Measurements from ENCODE around the gene PLEKHA8. TPM values are rescaled to one million over a fixed set of nuclear protein-coding genes. Genes with fewer than 3 reads are reported as not detected.

The PLEKHA8 gene, protein sequence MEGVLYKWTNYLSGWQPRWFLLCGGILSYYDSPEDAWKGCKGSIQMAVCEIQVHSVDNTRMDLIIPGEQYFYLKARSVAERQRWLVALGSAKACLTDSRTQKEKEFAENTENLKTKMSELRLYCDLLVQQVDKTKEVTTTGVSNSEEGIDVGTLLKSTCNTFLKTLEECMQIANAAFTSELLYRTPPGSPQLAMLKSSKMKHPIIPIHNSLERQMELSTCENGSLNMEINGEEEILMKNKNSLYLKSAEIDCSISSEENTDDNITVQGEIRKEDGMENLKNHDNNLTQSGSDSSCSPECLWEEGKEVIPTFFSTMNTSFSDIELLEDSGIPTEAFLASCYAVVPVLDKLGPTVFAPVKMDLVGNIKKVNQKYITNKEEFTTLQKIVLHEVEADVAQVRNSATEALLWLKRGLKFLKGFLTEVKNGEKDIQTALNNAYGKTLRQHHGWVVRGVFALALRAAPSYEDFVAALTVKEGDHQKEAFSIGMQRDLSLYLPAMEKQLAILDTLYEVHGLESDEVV
- total RNA-seq: 15.7 and 18.8 TPM in 2 replicates

DNA sequence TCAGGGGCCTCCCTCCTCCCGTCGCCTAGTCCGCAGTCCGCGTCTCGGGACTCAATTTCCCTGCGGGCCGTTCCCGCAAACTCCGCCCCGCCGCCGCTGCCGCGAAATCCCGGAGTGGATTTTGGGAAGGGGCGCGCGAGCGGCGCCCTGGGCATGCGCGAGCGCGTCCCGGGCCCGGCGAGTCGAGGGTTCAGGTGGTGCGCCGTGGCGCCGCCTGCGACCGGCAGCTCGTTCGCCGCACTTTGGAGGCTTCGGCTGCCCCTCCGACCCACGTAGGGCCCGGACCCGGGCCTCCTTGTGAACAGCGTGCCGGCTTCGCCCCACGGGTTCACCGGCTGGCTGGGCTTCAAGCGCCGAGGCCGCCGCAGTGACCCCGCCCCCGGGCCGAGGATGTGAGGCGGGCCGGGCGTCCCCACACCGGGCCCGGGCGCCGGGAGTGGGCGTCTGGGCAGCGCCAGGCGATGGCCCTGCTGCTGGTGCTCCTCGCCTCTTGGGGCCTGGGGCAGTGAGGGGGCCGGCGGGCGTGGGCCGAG is at the start of gene PLEKHA8:
Gene PLEKHA8 (plus strand): TSS at position 197 of the 533 bp plus-strand sequence. CDS start 351 bp downstream, outside the sequence.

DNA sequence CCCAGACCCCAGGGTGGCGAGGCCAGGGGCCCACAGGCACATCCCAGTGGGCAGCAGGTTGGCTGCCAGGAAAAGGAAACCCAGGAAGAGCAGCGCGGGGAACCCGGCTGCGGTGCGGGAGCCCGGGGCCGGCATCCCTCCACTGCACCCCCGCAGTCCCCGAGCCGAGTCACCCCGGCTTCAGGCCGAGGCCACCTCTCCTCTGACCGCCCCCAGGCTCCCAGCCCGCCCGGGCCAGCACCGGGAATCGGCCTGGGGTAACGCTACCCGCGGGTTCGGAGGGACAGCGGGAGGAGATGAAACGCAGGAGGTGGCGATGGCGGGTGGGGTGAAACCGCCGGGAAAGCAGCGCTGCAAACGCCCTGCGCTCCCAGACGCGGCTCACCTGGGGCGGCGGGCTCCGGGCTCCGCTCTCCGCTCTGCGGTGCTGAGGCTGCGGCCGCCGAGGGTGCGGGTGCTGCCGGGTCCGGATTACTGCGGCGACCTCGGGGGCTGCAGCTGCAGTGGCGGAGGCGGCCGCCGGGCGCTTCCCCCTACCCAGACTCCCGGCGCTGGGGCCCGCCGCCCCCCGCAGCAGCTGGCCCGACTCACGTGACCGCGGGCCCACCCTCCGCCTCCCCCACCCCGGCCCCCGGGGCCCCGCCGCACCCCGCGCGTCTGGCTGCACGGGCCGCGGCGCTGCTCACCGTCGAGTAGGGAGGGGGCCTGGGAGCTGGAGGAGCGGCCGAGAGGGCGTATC is 38.8 kb upstream of the PLEKHA8 start, which contains the start of gene SCRN1:
Gene SCRN1 (minus strand): TSS at position 545 of the 739 bp plus-strand sequence. CDS start 20,734 bp downstream, outside the sequence.

DNA sequence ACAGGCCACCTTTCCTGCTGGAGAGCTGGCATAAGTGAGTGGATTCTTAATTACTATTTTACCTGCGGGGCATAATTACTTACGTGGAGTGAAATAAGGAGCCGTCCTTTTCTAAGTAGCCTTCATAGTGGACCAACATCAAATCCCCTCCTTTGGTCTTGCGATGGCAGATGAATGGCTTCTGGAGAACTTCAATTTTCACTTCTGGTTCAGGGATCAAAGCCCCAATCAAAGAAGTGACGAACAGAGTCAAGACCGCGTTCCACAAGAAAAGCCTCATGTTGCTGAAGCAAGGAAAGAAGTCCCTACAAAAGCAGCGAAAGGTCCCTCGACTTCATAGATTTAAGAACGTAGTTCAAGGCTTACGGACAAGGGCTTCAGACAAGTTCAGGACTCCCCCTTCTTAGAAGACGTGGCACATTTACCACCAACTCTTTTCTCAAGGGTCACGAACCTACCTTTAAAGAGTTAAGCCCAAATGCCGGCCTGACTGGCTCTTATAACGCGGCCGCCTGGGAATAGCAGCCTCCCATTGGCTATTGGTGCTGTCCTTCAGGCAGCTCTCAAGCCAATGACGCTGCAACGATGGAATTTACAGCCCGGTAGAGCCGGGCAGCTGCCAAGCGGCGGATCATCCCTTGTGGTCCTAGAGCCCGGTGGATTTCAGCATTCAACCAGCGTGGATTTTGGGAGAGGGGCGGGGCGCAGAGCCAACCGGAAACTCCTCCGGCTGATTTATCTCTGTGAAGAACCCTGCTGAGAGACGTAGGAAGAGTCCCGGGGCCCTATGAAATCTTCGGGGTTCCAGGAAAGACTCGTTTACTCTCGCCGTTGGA is 1.8 kb upstream of the PLEKHA8 start, which contains the start of gene FKBP14:
Gene FKBP14 (minus strand): TSS at position 474 of the 836 bp plus-strand sequence. CDS start 194 bp downstream, at position 280.

DNA sequence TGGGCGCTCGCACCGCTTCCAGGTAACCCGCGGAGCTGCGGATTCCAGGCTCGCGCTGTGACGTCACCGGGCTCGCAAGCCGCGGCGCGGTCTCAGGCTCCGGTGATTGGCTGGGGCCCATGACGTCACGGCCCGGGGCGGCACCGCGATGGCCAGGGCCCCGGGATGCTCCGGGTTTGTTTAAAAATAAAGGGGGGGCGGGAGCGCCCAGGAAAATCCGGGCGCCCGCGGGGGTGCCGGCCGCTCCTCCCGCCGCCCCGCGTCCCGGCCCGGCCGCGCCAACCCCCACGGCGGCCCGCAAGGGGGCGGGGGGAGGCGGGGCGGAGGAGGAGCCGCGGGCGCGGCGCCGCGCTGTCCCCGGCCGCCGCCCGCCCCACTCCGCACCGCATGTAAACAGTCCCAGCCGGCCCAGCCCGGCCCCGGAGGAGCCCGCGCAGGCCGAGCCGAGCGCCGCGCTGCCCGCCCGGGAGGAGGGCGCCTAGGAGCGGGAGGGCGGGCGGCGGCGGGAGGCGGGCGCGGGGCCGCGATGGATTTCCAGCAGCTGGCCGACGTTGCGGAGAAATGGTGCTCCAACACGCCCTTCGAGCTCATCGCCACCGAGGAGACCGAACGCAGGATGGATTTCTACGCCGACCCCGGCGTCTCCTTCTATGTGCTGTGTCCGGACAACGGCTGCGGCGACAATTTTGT is 106.5 kb downstream of the PLEKHA8 start, which contains the start of gene MTURN:
Gene MTURN (plus strand): TSS at position 376 of the 690 bp plus-strand sequence. CDS start 151 bp downstream, at position 527.

Other genes starting within 250 kb of the PLEKHA8 start
- not detected in 2 replicates for gene WIPF3, start 221.9 kb upstream of the PLEKHA8 start, total RNA-seq
- 104 and 123 TPM in 2 replicates for gene SCRN1, start 38.6 kb upstream of the PLEKHA8 start, total RNA-seq
- gene FKBP14, start 1.7 kb upstream of the PLEKHA8 start, total RNA-seq: 79.9 and 141 TPM in 2 replicates
- gene MTURN, start 106.6 kb downstream of the PLEKHA8 start, total RNA-seq: 6.1 and 10.1 TPM in 2 replicates